Stomach (tissue), 9 donors: ENCODE data around the gene RASA4. TPM values are rescaled to one million over a fixed set of nuclear protein-coding genes. Genes with fewer than 3 reads are reported as not detected.
"Not testable (repeated sequence)": the region's sequence is repeated elsewhere in the genome, so short reads cannot be mapped to it uniquely, and the experiment has no call there.

ENCODE experiments used
- DNase-seq, 2 donors: peaks; one replicate each; pipeline versions ENCODE4 v3.0.0 to v3.0.0-alpha.2; 2013 to 2019
- H3K27ac ChIP-seq, 5 donors: fragments of 200-600 bp in 4 of 5; sonication (generic) in 4 of 5; one replicate each; pipeline ENCODE4 v1.5.1; 2013 to 2019; ENCODE audit warnings: mild to moderate bottlenecking in 1 of 5, moderate library complexity in 1 of 5
- H3K27me3 ChIP-seq, 3 donors: fragments of 200-600 bp; sonication (generic); one replicate each; pipeline ENCODE4 v1.5.1; 2017 to 2019; ENCODE audit warnings: mixed run types in 1 of 3
- H3K36me3 ChIP-seq, 4 donors: fragments of 200-600 bp; sonication (generic); 1 replicate in 3 of 4; 2 replicates in 1 of 4; pipeline ENCODE4 v1.5.1; 2016 to 2019
- H3K4me1 ChIP-seq, 4 donors: fragments of 200-600 bp; sonication (generic); one replicate each; pipeline ENCODE4 v1.5.1; 2016 to 2019
- H3K4me3 ChIP-seq, 4 donors: fragments of 200-600 bp; sonication (generic) in 3 of 4; one replicate each; pipeline ENCODE4 v1.5.1; 2016 to 2019; ENCODE audit warnings: mild to moderate bottlenecking in 1 of 4
- H3K9me3 ChIP-seq, 4 donors: fragments of 200-600 bp; sonication (generic); one replicate each; pipeline ENCODE4 v1.5.1; 2016 to 2019
- CTCF ChIP-seq, 7 experiments: fragments of 450-650 bp in 4 of 7; fragments of 200-600 bp in 3 of 7; sonication (generic) in 3 of 7; IDR thresholded peaks; one replicate each; pipeline ENCODE4 v1.5.1; 2016 to 2019; ENCODE audit warnings: antibody characterized with exemption in 7 of 7, control low read depth in 2 of 7, mild to moderate bottlenecking in 1 of 7
- POLR2AphosphoS5 ChIP-seq, 3 donors: sonication (generic); formaldehyde crosslinking; IDR thresholded peaks; one replicate each; pipeline ENCODE4 v1.6.1; 2016; ENCODE audit warnings: antibody characterized with exemption in 3 of 3
- WGBS, 5 donors: extraction: QIAGEN DNeasy Blood & Tissue Kit in 3 of 5; methylation state at CpG; one replicate each; pipeline versions ENCODE4 v1.1.5 to v1.1.7; 2013 to 2018; 5-methylcytosine and 5-hydroxymethylcytosine counted together
- intact Hi-C: fragments of 100-400 bp; cut with DNase I; formaldehyde crosslinking; loops from one replicate; pipeline ENCODE4 v1.15.1; 2023; ENCODE audit warnings: low total_unique reads
- polyA plus RNA-seq, 3 donors: library from polyadenylated mRNA; stranded (reverse); fragments of 200-250 nt; gene quantifications; one replicate each; pipeline ENCODE4 v1.2.3, GENCODE V29; 2013
- total RNA-seq, 5 donors: library from RNA; depleted of rRNA; stranded (reverse); fragments of >200 nt; gene quantifications; one replicate each; pipeline versions ENCODE4 v1.1.0 to v1.2.3, GENCODE V29; 2014 to 2016
- donor health status: healthy with polysubstance abuse.
- donor health status: Bipolar disorder and iron deficiency.
- donor health status: healthy.

The RASA4 gene
- total and polyA plus RNA-seq, 8 donors, result 7.6 to 57.2 (median 16.8) TPM

GRCh38 chr7:102576363-102576762 is 40.2 kb downstream of the RASA4 start:
- H3K4me3 ChIP-seq, intact Hi-C loops, H3K9me3 ChIP-seq, H3K27me3 ChIP-seq, H3K27ac ChIP-seq, H3K36me3 ChIP-seq, DNase-seq, H3K4me1 ChIP-seq: not testable (repeated sequence)
- no CpG with 5 or more reads among the region's 3 CpGs for WGBS, 5 donors

- WGBS, 5 donors, result no CpG with 5 or more reads among the region's 6 CpGs
- H3K4me1 ChIP-seq, DNase-seq, H3K9me3 ChIP-seq, intact Hi-C loops, H3K27ac ChIP-seq, H3K4me3 ChIP-seq, H3K36me3 ChIP-seq, H3K27me3 ChIP-seq: not testable (repeated sequence)
Measured at GRCh38 chr7:102574607-102575006, 41.9 kb downstream of the RASA4 start.

GRCh38 chr7:102572261-102573239 is 44.0 kb downstream of the RASA4 start, which contains the start of gene POLR2J3:
Gene POLR2J3, minus strand, starts transcription at chr7:102572583. Its CDS starts 62 bp downstream, at chr7:102572521.
- 0 to 2% (median 0%) methylated on average over 22 to 52 of the region's 64 CpGs for WGBS, 5 donors
- peak within 1 kb of the TSS; percentile 38 to 89 (median 83) for H3K27ac ChIP-seq

GRCh38 chr7:102568620-102569019 is 47.9 kb downstream of the RASA4 start:
- intact Hi-C loops, H3K27me3 ChIP-seq, DNase-seq, H3K4me3 ChIP-seq, H3K27ac ChIP-seq, H3K4me1 ChIP-seq, H3K9me3 ChIP-seq: not testable (repeated sequence)
- peaks cover 0 to 10% (median 3%) of the 10 kb centered on the region in 4 donors for H3K36me3 ChIP-seq
- 92 to 93% (median 92%) methylated on average over 4 of the region's 11 CpGs; no CpG with 5 or more reads in 2 of the 5 donors for WGBS, 5 donors

More at GRCh38 chr7:102572261-102573239, 44.0 kb downstream of the RASA4 start, which contains the start of gene POLR2J3:
- intact Hi-C loops, H3K27me3 ChIP-seq, H3K36me3 ChIP-seq, H3K4me1 ChIP-seq, H3K9me3 ChIP-seq: not testable (repeated sequence)
- peak within 1 kb of the TSS; percentile 70 to 85 (median 73) for H3K4me3 ChIP-seq
- DNase-seq, result peak; percentile 95 to 98
- peak in 2 of 3 donors; percentile 29 to 63 for TF ChIP-seq POLR2AphosphoS5 (IDR thresholded peaks at IDR 0.05)
- TF ChIP-seq CTCF (IDR thresholded peaks at IDR 0.05), result peak in 4 of 7 experiments; percentile 32 to 78 (median 56)

GRCh38 chr7:102550808-102551422 is 65.6 kb downstream of the RASA4 start, which contains the start of gene SPDYE2:
Gene SPDYE2, plus strand, starts transcription at chr7:102551226. Its CDS starts 2,030 bp downstream, at chr7:102553256.
- H3K36me3 ChIP-seq, DNase-seq, H3K4me1 ChIP-seq, H3K9me3 ChIP-seq, intact Hi-C loops, H3K27me3 ChIP-seq, H3K4me3 ChIP-seq, H3K27ac ChIP-seq: not testable (repeated sequence)
- WGBS, 5 donors, result no CpG with 5 or more reads among the region's 6 CpGs

GRCh38 chr7:102546353-102546752 is 70.2 kb downstream of the RASA4 start:
- DNase-seq, result not testable (repeated sequence)
- 73 to 89% (median 86%) methylated on average over 1 to 2 of the region's 6 CpGs; no CpG with 5 or more reads in 2 of the 5 donors for WGBS, 5 donors

GRCh38 chr7:102545288-102545687 is 71.3 kb downstream of the RASA4 start:
- H3K4me3 ChIP-seq, DNase-seq, H3K36me3 ChIP-seq, H3K4me1 ChIP-seq, H3K9me3 ChIP-seq, H3K27me3 ChIP-seq, H3K27ac ChIP-seq, intact Hi-C loops: not testable (repeated sequence)
- WGBS, 5 donors, result 93 to 96% (median 96%) methylated on average over 7 to 8 of the region's 12 CpGs; no CpG with 5 or more reads in 2 of the 5 donors

More at GRCh38 chr7:102546353-102546752, 70.2 kb downstream of the RASA4 start:
- H3K27ac ChIP-seq, intact Hi-C loops, H3K36me3 ChIP-seq, H3K27me3 ChIP-seq, H3K4me3 ChIP-seq, H3K9me3 ChIP-seq, H3K4me1 ChIP-seq: not testable (repeated sequence)

GRCh38 chr7:102544372-102544771 is 72.2 kb downstream of the RASA4 start:
- H3K36me3 ChIP-seq, H3K4me1 ChIP-seq, H3K9me3 ChIP-seq, H3K4me3 ChIP-seq, H3K27me3 ChIP-seq, H3K27ac ChIP-seq, intact Hi-C loops, DNase-seq: not testable (repeated sequence)
- no CpG with 5 or more reads among the region's 1 CpG for WGBS, 5 donors

GRCh38 chr7:102543596-102543995 is 73.0 kb downstream of the RASA4 start, which contains the start of gene UPK3BL2:
Gene UPK3BL2, minus strand, starts transcription at chr7:102543696. Its CDS starts 60 bp downstream, at chr7:102543636.
- WGBS, 5 donors, result no CpG with 5 or more reads among the region's 8 CpGs
- H3K27ac ChIP-seq, H3K27me3 ChIP-seq, H3K4me1 ChIP-seq, intact Hi-C loops, DNase-seq, H3K36me3 ChIP-seq, H3K9me3 ChIP-seq, H3K4me3 ChIP-seq: not testable (repeated sequence)

- whole genome bisulfite sequencing, 5 donors, result 81 to 97% (median 91%) methylated on average over 6 to 7 of the region's 11 CpGs; no CpG with 5 or more reads in 1 of the 5 donors
- H3K27ac ChIP-seq, DNase-seq, H3K27me3 ChIP-seq, intact Hi-C loops, H3K36me3 ChIP-seq, H3K4me1 ChIP-seq, H3K4me3 ChIP-seq, H3K9me3 ChIP-seq: not testable (repeated sequence)
Measured at GRCh38 chr7:102542771-102543170, 73.8 kb downstream of the RASA4 start.
